ENCODE measurements around the gene CFAP299. TPM values are rescaled to one million over a fixed set of nuclear protein-coding genes. Genes with fewer than 3 reads are reported as not detected.

Gene CFAP299
- total and polyA plus RNA-seq, 4 donors: 2.8 to 30.2 (median 6.6) TPM

DNA sequence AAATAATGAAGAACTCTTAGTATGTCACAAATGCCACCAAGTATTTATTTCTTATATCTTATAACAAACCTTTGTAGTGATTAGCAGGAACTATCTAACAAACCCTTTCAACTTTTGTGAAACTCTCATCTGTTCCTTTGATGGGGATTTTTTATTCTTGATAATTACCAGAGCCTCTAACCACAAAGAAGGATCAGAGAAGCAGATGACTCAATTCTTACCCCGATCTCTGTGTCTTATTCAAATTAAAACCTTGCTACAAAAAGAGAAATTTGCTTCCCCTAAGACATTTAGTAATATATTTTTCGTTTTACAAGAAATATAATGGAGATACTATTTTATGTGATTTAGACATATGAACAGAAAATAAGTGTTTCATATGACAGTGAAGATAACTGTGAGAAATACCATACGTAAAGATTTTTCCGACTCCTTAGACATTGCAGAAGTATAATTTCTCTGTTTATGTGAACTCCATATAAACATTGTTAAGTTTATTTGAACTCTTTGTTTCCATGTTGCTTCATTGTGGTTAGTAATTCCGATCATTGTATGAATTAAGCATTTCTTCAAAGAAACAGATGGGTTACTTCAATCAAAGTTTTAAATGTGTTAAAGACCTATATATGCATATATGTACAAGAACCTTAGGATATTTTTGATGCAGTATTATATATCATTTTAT, 205.4 kb downstream of the CFAP299 start:
- no peaks in the 10 kb centered on the region for H3K36me3 ChIP-seq (ENCODE audit: control insufficient read depth in 4 of 4, insufficient read depth in 4 of 4, low read length in 4 of 4)
- 74 to 83% methylated on average over 5 of the region's 5 CpGs for WGBS, 2 donors
- no peak overlapping the region for H3K4me3 ChIP-seq
- ATAC-seq (ENCODE audit: insufficient read depth, low FRiP score) (no peak), DNase-seq (peak in 2 of 3 donors; percentile 22 to 24)
- TF ChIP-seq, protein P1, sequence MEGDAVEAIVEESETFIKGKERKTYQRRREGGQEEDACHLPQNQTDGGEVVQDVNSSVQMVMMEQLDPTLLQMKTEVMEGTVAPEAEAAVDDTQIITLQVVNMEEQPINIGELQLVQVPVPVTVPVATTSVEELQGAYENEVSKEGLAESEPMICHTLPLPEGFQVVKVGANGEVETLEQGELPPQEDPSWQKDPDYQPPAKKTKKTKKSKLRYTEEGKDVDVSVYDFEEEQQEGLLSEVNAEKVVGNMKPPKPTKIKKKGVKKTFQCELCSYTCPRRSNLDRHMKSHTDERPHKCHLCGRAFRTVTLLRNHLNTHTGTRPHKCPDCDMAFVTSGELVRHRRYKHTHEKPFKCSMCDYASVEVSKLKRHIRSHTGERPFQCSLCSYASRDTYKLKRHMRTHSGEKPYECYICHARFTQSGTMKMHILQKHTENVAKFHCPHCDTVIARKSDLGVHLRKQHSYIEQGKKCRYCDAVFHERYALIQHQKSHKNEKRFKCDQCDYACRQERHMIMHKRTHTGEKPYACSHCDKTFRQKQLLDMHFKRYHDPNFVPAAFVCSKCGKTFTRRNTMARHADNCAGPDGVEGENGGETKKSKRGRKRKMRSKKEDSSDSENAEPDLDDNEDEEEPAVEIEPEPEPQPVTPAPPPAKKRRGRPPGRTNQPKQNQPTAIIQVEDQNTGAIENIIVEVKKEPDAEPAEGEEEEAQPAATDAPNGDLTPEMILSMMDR (IDR thresholded peaks at IDR 0.05; ENCODE audit: control extremely low read depth, extremely low read depth): no peak
- H3K27ac ChIP-seq (ENCODE audit: low read depth in 1 of 2, low read length in 1 of 2): no peak overlapping the region
- H3K9me3 ChIP-seq (ENCODE audit: control insufficient read depth in 4 of 4, insufficient read depth in 3 of 4, low read length in 3 of 4): peaks cover 0 to 2% (median 0%) of the 10 kb centered on the region in 4 donors
- H3K4me1 ChIP-seq (ENCODE audit: control insufficient read depth in 5 of 5, insufficient read depth in 5 of 5, low read length in 5 of 5): no peaks in the 10 kb centered on the region
- no peaks in the 10 kb centered on the region for H3K27me3 ChIP-seq (ENCODE audit: control insufficient read depth in 3 of 3, insufficient read depth in 3 of 3, low read length in 2 of 3)
- no peak overlapping the region for H3K9ac ChIP-seq (ENCODE audit: insufficient read depth in 1 of 2, low read length in 2 of 2)

DNA sequence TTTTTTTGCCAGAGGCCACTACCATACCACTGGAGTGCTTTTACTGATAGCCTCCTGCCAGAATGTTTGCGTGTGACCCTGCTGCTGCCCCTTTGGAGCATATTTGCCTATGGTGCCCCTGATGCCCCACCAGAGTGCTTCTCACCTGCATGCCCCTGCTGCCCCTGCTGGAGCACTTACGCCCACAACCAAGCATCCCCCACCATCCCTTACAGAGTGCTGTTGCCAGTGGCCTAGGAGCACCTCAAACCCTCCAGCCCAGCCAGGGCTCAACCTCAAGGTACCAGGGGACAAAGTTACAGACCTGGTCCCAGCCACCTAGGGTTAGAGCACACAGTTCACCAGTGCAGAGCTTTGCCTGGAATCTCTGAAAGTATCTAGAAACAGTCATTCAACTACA, 207.2 kb downstream of the CFAP299 start:
- Histone ChIP-seq H3K4me3 (no peak overlapping the region), H3K9ac (ENCODE audit: insufficient read depth in 1 of 2, low read length in 2 of 2) (no peak overlapping the region), H3K36me3 (ENCODE audit: control insufficient read depth in 4 of 4, insufficient read depth in 4 of 4, low read length in 4 of 4) (no peaks in the 10 kb centered on the region), H3K4me1 (ENCODE audit: control insufficient read depth in 5 of 5, insufficient read depth in 5 of 5, low read length in 5 of 5) (no peaks in the 10 kb centered on the region), H3K9me3 (ENCODE audit: control insufficient read depth in 4 of 4, insufficient read depth in 3 of 4, low read length in 3 of 4) (peaks cover 0 to 2% (median 0%) of the 10 kb centered on the region in 4 donors), H3K27me3 (ENCODE audit: control insufficient read depth in 3 of 3, insufficient read depth in 3 of 3, low read length in 2 of 3) (no peaks in the 10 kb centered on the region), H3K27ac (ENCODE audit: low read depth in 1 of 2, low read length in 1 of 2) (no peak overlapping the region)
- TF ChIP-seq, protein P1 (IDR thresholded peaks at IDR 0.05; ENCODE audit: control extremely low read depth, extremely low read depth): no peak
- DNase-seq (no peak), ATAC-seq (ENCODE audit: insufficient read depth, low FRiP score) (no peak)
- WGBS, 2 donors: 95 to 97% methylated on average over 2 of the region's 2 CpGs

DNA sequence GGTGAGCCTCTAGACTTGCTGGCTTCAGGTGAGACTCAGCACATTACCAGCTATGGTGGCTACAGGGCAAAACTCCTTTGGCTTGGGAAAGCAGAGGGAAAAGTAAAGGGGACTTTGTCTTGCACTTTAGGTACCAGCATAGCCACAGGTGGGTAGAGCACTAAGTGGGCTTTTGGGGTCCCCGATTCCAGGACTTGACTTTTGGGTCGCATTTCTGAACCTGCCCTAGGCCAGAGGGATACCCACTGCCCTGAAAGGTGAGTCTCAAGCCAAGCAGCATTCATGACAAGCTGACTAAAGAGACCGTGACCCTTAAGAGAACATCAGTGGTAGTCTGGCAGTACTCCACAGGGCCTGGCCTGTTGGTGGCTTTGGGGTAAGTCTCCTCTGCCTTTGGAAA, 224.8 kb downstream of the CFAP299 start:
- 88 to 90% methylated on average over 3 of the region's 3 CpGs for WGBS, 2 donors
- DNase-seq: no peak
- Histone ChIP-seq H3K27ac (ENCODE audit: low read depth in 1 of 2, low read length in 1 of 2) (no peak overlapping the region), H3K9ac (ENCODE audit: insufficient read depth in 1 of 2, low read length in 2 of 2) (no peak overlapping the region), H3K4me3 (no peak overlapping the region), H3K36me3 (ENCODE audit: control insufficient read depth in 4 of 4, insufficient read depth in 4 of 4, low read length in 4 of 4) (no peaks in the 10 kb centered on the region), H3K9me3 (ENCODE audit: control insufficient read depth in 4 of 4, insufficient read depth in 3 of 4, low read length in 3 of 4) (no peaks in the 10 kb centered on the region), H3K4me1 (ENCODE audit: control insufficient read depth in 5 of 5, insufficient read depth in 5 of 5, low read length in 5 of 5) (no peaks in the 10 kb centered on the region), H3K27me3 (ENCODE audit: control insufficient read depth in 3 of 3, insufficient read depth in 3 of 3, low read length in 2 of 3) (no peaks in the 10 kb centered on the region)
- TF ChIP-seq, protein P1 (IDR thresholded peaks at IDR 0.05; ENCODE audit: control extremely low read depth, extremely low read depth): no peak
- ATAC-seq (ENCODE audit: insufficient read depth, low FRiP score): no peak

Data from lung (tissue), 12 donors.